HUDEP-2 (cell line): Measurements from ENCODE around the gene BUD31.

ENCODE experiments used
- DNase-seq, 76 experiments: peaks; one replicate each; lab custom pipeline; 2025; ENCODE audit not compliant: unreplicated experiment in 76 of 76; lab: John Stamatoyannopoulos, UW

BUD31 gene

GRCh38 chr7:99457650-99458493 is 49.1 kb downstream of the BUD31 start:
- no peak for DNase-seq

- DNase-seq: peak in 25 of 76 experiments; percentile 2 to 34 (median 11)
Measured at GRCh38 chr7:99459087-99459486, 50.3 kb downstream of the BUD31 start.

GRCh38 chr7:99460651-99461050 is 51.9 kb downstream of the BUD31 start:
- no peak for DNase-seq

- no peak for DNase-seq
Measured at GRCh38 chr7:99461221-99461620, 52.5 kb downstream of the BUD31 start.

GRCh38 chr7:99465421-99465768 is 56.6 kb downstream of the BUD31 start:
- peak in 1 of 76 experiments; percentile 32 for DNase-seq

GRCh38 chr7:99468336-99468918 is 59.7 kb downstream of the BUD31 start:
- DNase-seq: no peak
